ENCODE results near the gene MET.

DNA sequence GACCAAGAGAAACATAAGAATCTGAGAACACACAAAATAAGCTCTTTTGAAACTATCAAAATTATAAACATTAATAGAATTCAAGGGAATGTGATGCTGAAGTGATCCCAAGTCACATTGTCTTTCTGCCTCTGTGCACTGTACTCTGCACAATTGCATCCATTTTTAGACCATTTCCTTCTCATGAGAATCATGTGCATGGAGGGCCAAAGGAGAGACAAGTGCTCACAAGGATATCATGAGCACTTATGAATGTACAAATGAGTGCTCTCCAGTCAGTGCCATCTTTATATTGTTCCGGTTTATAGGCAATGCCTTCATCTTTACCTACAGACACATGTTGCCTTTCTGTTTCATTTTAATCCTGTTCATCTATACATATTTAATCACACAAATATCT, 36.9 kb downstream of the MET start:
- TF ChIP-seq SRF (IDR thresholded peaks at IDR 0.05; ENCODE audit: low read depth): no peak
- TF ChIP-seq, protein P1, sequence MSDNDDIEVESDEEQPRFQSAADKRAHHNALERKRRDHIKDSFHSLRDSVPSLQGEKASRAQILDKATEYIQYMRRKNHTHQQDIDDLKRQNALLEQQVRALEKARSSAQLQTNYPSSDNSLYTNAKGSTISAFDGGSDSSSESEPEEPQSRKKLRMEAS (IDR thresholded peaks at IDR 0.05): no peak
- TF ChIP-seq POLR2AphosphoS5 (IDR thresholded peaks at IDR 0.05; ENCODE audit: low read depth, low read length): 0 out of 2 replicates have a peak, but pooled peaks have one; percentile 20
- TF ChIP-seq, protein P2, sequence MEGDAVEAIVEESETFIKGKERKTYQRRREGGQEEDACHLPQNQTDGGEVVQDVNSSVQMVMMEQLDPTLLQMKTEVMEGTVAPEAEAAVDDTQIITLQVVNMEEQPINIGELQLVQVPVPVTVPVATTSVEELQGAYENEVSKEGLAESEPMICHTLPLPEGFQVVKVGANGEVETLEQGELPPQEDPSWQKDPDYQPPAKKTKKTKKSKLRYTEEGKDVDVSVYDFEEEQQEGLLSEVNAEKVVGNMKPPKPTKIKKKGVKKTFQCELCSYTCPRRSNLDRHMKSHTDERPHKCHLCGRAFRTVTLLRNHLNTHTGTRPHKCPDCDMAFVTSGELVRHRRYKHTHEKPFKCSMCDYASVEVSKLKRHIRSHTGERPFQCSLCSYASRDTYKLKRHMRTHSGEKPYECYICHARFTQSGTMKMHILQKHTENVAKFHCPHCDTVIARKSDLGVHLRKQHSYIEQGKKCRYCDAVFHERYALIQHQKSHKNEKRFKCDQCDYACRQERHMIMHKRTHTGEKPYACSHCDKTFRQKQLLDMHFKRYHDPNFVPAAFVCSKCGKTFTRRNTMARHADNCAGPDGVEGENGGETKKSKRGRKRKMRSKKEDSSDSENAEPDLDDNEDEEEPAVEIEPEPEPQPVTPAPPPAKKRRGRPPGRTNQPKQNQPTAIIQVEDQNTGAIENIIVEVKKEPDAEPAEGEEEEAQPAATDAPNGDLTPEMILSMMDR (IDR thresholded peaks at IDR 0.05 in 2 of 3, conservative IDR thresholded peaks at IDR 0.05 in 1 of 3; ENCODE audit: borderline replicate concordance in 1 of 3, insufficient read depth in 1 of 3, low read depth in 2 of 3, low read length in 2 of 3): no peak
- no peak for TF ChIP-seq EZH2 (IDR thresholded peaks at IDR 0.05)
- no peak for TF ChIP-seq POLR2A (IDR thresholded peaks at IDR 0.05; ENCODE audit: borderline replicate concordance, extremely low read depth, insufficient read depth, insufficient read length)
- TF ChIP-seq, protein P3, sequence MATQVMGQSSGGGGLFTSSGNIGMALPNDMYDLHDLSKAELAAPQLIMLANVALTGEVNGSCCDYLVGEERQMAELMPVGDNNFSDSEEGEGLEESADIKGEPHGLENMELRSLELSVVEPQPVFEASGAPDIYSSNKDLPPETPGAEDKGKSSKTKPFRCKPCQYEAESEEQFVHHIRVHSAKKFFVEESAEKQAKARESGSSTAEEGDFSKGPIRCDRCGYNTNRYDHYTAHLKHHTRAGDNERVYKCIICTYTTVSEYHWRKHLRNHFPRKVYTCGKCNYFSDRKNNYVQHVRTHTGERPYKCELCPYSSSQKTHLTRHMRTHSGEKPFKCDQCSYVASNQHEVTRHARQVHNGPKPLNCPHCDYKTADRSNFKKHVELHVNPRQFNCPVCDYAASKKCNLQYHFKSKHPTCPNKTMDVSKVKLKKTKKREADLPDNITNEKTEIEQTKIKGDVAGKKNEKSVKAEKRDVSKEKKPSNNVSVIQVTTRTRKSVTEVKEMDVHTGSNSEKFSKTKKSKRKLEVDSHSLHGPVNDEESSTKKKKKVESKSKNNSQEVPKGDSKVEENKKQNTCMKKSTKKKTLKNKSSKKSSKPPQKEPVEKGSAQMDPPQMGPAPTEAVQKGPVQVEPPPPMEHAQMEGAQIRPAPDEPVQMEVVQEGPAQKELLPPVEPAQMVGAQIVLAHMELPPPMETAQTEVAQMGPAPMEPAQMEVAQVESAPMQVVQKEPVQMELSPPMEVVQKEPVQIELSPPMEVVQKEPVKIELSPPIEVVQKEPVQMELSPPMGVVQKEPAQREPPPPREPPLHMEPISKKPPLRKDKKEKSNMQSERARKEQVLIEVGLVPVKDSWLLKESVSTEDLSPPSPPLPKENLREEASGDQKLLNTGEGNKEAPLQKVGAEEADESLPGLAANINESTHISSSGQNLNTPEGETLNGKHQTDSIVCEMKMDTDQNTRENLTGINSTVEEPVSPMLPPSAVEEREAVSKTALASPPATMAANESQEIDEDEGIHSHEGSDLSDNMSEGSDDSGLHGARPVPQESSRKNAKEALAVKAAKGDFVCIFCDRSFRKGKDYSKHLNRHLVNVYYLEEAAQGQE (IDR thresholded peaks at IDR 0.05; ENCODE audit: low read depth): no peak
- TF ChIP-seq ZNF274 (IDR thresholded peaks at IDR 0.05; ENCODE audit: low read depth, low read length): no peak
- no peak for TF ChIP-seq YY1 (IDR thresholded peaks at IDR 0.05; ENCODE audit: extremely low read depth, insufficient replicate concordance, low read depth, low read length)
- no peak for TF ChIP-seq EZH2phosphoT487 (IDR thresholded peaks at IDR 0.05; ENCODE audit: borderline replicate concordance)
- no peak for TF ChIP-seq EGR1 (IDR thresholded peaks at IDR 0.05; ENCODE audit: low read depth)
- TF ChIP-seq CBX3 (IDR thresholded peaks at IDR 0.05; ENCODE audit: low read depth): no peak

Data from HCT116 (cell line).